HG03196 (cell line): Measurements from ENCODE around the gene NUFIP1.

ENCODE experiments used
- ATAC-seq: cut with Tn5 transposase; IDR thresholded peaks from one replicate; pipeline ENCODE4 v1.9.1; 2021; ENCODE audit not compliant: unreplicated experiment

Gene NUFIP1

DNA sequence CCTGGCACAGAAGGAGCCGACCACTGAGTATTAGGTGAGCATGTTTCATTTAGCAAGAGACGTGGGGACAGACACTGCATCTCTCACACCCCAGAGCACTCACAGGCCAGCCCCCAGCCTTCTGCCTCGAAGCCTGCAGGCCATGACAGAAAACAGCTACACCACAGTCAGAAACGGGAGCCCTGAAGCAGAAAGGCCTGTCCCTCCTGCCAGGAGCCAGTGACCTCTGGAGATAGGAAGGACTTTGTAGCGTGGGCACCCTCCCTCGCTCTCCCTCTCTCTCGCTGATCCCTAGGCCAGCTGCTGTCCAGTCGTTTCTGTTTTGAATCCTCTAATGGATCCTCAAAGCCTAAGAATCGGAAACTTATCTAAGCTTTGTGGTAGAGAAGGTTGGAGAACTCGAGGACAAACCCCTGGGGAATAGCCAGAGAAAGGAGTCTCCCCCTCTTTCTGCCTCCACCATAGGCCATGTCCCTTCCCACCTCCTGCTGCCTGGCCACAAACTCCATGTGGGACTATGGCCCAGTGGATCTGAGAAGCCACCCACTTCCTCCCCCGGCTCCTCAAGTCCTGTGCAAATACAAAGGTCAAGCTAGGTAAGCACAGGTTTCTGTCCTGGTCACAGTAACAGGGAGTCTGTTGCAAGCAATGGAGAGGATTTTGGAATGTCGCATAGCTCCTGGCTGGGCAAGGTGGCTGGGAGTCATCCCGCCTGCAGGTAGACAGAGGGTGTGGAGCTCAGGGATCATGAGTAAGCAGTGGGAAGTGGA, 95.1 kb downstream of the NUFIP1 start:
- ATAC-seq: no peak
